CD4-positive, alpha-beta T cell treated with Interferon alpha-2 for 1 hour (primary cell): ENCODE measurements around the gene PARD3B.

ENCODE experiments used
- DNase-seq, 2 donors: peaks; one replicate each; pipeline ENCODE4 v3.0.0-alpha.2; 2020 to 2022

PARD3B gene

GRCh38 chr2:205590759-205591158 lies 1045.5 kb downstream of the PARD3B start:
- DNase-seq, result no peak

GRCh38 chr2:205593891-205594290 lies 1048.6 kb downstream of the PARD3B start:
- no peak for DNase-seq

GRCh38 chr2:205596581-205596980 lies 1051.3 kb downstream of the PARD3B start:
- DNase-seq, result no peak

DNA sequence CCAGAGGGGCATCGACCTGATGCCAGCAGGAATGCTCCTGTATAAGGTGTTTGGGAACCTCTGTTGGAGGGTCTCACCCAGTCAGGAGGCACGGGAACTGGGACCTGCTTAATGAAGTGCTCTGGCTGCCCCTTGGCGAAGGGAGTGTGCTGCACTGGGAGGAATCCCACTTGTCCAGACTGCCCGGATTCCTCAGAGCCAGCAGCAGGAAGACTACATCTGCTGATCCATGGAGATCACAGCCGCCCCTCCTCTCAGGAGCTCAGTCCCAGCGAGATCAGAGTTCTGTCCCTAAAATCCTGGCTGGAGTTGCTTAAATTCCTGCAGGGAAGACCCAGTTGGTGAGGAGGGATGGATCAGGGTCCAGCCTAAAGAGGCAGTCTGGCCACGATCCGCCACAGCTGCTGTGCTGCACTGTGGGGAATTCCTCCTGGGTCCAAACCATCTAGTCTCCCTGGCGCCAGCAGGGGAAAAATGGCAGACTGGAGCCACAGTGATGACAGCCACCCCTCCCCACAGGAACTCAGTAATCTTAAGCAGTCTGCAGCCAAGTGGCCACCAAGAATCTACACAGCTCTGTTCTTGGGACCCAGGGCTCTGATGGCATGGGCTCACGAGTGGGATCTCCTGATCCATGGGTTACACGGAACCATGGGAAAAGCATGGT lies 1060.5 kb downstream of the PARD3B start:
- DNase-seq, result no peak

DNA sequence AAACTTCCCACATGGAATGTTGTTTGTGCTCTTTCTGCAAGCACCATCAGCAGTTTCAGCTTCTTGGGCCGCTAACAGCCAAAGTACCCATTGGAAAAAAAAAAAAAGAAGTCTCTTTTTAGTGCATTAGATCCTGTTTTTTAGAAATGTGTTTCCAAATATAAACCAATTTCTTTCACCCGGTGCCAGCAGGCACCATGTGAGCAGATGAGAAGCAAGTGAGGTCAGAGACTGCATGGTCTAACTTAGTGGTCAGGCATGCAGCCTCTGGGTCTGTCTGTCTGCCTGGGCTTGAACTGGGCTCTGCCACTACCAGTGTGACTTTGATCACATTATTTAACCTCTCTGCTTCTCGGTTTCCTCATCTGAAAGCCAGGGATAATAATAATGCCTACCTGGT lies 1061.9 kb downstream of the PARD3B start:
- DNase-seq, result no peak

DNA sequence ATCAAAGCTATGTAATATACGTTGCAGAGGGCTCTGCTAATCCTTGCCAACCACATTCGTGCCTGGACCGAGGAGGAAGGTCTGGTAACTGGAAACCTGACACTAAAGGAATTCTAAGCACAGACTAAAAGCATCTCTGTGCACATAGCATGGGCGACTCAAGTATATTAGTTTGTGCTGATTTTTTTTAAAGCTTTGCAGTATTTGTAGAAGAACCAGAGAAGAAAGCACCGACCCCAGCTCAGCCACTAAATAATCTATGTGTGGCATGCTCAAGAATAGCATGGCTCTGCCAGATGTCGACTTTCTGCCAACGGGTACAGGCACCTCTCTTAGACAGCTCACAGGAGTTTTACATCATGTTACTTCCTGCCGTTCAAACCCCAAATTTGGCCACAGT lies 1063.8 kb downstream of the PARD3B start:
- DNase-seq, result no peak

- no peak for DNase-seq
Observed at GRCh38 chr2:205610437-205610836, 1065.2 kb downstream of the PARD3B start.

GRCh38 chr2:205612636-205613035 lies 1067.4 kb downstream of the PARD3B start:
- DNase-seq, result no peak

- no peak for DNase-seq
Observed at GRCh38 chr2:205613970-205614559, 1068.8 kb downstream of the PARD3B start.

- no peak for DNase-seq
Observed at GRCh38 chr2:205614965-205615364, 1069.7 kb downstream of the PARD3B start.

DNA sequence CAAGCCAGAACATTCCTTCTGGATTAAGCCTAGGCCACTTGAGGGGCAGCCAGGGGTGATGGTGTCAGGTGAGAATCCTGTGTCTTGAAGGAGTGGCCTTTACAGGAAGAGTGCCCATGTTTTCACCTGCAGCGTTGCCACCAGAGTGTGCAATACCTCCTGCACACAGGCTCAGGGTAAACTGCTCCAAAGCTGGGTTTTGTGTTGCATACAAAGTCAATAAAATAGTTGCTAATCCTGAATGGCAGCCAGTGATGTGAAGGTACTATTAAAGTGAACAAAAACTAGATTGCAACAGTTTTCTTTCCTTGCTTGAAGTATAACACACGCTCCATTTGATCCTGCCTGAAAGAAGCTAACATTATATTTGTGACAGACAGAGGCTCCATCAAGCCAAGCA lies 1072.6 kb downstream of the PARD3B start:
- DNase-seq, result no peak

DNA sequence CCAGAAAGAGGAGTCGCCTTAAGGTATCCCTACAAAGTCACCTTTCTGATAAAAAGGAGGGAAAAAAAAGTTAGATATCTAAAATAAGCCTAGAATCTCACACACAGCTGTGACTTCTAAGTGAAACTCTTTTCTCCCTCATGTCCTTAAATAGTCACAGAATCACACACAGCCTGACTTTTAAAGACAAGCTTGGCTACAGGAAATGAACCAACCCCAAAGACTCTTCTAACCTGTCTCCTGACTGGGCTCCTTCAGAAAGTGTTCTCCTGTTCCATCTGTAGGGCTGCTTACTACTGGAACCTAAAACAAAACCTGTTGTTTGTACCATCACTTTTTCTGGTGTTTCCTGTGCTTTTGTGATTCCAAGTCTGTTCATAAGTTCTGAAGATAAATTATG lies 1074.3 kb downstream of the PARD3B start:
- no peak for DNase-seq

- DNase-seq, result no peak
Observed at GRCh38 chr2:205627085-205627484, 1081.8 kb downstream of the PARD3B start.

GRCh38 chr2:205628422-205628821 lies 1083.1 kb downstream of the PARD3B start:
- no peak for DNase-seq

DNA sequence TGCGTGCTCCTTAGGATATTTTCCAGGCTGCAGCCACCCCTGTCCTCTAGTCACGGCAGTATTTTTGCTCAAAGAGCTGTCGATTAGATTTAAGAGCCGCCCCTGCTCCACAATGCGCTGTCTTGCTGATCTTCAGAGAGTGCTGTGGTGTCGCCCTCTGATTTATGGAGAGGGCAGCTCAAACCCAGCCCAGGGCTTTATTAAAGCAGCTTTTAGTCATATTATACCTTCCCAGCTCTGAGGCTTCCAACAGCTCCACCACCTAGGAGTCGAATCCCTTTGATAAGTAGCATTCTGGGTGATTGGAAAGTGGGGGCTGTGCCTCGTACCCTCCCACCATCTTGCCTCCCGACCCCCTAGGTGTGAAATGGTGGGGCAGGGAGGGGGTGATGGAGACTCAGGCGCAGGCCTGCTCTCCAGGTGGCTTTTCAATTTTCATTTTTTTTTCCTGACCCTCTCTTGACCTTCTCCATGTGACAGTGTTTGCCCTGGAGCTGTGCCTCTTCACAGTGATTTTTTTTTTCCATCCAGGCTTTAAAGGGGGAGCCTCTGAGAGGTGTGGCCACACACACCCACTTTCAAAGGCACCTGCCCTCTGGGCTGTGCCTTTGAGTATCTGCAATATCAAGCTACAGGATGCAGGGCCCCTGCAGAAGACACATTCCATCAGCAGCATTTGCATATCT lies 1084.0 kb downstream of the PARD3B start:
- no peak for DNase-seq

- DNase-seq, result no peak
Observed at GRCh38 chr2:205633994-205634393, 1088.7 kb downstream of the PARD3B start.

DNA sequence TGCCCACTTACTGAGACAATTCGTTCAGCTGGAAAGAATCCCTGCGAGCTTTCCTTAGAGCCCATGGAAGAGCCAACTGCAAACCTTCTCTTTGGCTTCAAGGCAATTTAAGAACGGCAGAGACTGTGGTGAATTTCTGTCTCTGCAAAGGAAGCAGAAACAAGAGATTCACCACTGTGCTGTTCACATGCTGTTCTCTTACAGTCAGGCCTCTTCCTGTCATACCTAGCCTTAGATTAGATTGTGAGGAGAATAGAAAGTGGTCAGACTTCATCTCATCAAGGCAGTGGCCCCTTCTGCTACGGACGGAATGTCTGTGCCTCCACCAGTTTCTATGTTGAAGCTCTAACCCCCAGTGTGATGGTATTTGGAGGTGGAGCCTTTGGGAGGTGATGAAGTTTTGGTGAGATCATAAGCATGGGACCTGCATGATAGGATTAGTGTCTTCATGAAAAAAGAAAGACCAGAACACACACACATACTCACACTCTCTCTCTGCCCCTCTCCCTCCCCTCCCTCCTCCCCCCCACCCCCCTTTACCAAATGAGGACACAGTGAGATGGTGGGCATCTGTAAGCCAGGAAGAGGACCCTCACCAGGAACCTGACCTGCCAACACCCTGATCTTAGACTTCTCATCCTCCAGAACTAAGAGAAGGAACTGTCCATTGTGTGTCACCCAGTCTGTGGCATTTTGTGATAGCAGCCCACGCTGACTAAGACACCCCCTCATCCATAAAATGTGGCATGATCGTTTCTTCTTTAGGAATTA lies 1091.5 kb downstream of the PARD3B start:
- no peak for DNase-seq

- no peak for DNase-seq
Observed at GRCh38 chr2:205637320-205637602, 1092.0 kb downstream of the PARD3B start.

DNA sequence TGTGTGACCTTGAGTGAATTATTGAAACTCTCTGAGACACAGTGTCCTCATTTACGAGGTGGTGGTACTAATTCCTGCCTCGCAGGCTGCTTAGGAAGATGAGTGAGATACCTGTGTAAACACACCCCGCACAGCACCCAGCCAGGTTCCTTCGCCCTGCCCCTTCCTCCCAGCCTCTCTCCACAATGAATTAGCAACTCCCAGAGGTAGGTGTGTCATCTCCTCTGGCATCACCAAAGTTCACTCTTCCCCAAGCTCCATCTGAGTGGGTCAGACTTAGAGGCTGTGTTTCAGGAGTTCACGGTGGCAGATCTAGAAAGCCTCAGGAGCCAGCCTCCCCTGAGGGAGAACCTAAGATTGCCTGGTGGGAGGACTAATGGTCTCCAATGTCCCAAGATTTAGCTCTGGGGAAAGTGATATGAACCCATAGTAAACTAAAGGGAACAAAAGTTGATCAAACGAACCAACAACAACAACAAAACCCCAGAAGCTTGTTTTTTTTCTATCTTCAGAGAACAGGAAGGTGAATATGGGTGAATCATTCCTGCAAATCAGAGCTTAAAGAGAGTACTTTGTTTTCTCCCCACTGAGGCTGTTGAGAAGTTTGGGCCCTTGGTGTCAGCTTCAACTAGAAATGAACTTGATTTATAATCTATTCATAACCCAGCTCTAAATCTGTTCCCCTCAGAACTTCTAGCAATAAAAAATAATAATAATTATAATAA lies 1092.7 kb downstream of the PARD3B start:
- no peak for DNase-seq

- no peak for DNase-seq
Observed at GRCh38 chr2:205640716-205641115, 1095.4 kb downstream of the PARD3B start.

DNA sequence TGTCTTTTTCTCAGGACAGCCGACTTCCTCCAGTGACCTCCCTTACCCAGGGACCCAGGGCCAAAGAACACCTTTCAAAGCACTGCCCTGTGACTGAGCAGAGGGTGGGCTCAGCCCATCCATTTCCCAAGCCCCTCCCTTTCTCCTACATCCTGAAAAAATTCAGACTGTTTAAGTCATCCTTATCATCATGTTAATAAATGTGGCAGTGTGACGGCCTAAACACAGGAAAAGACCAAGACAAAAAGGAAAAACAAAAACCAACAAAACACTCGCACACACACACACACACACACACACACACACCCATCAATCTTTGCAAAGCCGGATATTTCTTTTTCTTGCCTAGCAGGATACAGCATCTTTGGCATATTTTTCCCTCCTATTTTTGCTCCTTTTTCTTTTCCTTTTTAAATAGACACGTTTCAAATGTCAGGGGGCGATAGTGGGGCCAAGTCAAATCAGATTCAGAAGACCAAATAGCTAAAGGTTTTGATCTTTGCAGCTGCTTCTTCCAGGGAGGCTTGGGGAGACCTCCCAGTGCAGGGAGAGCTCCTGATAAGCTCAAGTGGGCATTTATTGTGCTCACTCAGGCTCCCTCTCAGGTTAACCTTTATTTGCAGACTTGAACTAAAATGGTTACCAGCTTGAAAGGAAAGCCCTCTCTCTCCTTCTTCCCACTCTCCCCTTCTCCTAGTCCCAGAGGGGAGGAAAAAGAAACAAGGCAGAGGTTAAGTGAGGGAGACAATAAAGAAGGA lies 1097.5 kb downstream of the PARD3B start:
- no peak for DNase-seq

DNA sequence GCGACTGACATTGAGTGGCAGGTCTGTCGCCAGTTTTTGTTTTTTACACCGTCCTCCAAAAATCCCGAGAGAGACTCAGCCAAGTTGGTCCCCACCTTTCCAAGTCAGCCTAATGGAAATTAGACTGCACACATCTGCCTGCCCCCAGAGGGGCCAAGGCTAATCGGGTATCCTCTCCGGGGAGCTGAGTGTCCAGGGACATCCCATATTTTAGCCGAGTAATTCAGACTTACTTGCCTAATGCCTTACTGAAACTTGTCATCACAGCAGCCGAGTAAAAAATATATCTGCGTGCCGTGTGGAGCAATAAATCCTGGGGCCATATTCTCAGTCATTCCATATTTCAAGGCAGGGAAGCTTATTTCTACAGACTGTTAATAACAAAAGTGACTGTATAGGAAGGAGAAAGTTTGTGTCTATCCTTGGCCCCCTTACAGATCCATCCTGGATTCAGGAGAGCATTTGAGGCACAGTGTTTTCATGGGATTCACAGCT lies 1098.2 kb downstream of the PARD3B start:
- no peak for DNase-seq
